SU-DHL-6 (cell line): Measurements from ENCODE around the gene LTC4S.

Experiments used
- CTCF ChIP-seq: fragments of 200-600 bp; sonication (generic); IDR thresholded peaks from one replicate; pipeline ENCODE4 v1.5.1; 2017; ENCODE audit warnings: antibody characterized with exemption, mild to moderate bottlenecking, low read length, moderate library complexity; ENCODE audit not compliant: insufficient read depth, poor library complexity, severe bottlenecking
- EZH2phosphoT487 ChIP-seq: fragments of 200-600 bp; sonication (generic), shearing (Covaris generic); conservative IDR thresholded peaks from 2 replicates; pipeline ENCODE4 v1.6.1; 2018; ENCODE audit warnings: mild to moderate bottlenecking, antibody characterized with exemption, low read length, moderate library complexity, mixed read lengths

- TF ChIP-seq EZH2phosphoT487, result no peak
- TF ChIP-seq CTCF, result no peak
Measured at GRCh38 chr5:179841621-179842020, 47.8 kb downstream of the LTC4S start.
